GM12874 (cell line): Measurements from ENCODE around the gene LRRC7.

Experiments used
- CTCF ChIP-seq: IDR thresholded peaks from 2 replicates; pipeline ENCODE4 v1.5.1; 2011; ENCODE audit warnings: low read depth, mild to moderate bottlenecking, control low read depth, low read length, moderate library complexity; ENCODE audit not compliant: insufficient read depth

Gene LRRC7

DNA sequence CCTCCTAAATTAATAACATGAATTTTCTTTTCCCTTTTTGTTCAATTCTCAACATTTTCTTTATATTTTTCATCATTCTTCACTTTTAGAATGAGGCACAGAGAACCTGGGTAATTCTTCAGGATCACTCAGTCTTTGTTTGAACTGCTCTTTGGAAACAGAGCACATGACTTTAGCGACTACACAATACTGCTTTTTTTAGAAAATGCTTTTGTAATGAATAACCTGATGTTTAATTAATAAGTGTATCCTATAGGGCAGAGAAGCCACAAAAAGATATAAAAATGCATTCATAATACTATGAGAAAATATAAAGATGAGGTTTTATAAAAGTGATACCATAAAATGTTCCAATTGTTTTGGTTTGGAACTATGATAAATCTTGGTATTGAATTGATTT lies 77.8 kb downstream of the LRRC7 start:
- no peak for TF ChIP-seq CTCF

GRCh38 chr1:69648486-69648885 lies 80.8 kb downstream of the LRRC7 start:
- no peak for TF ChIP-seq CTCF

GRCh38 chr1:69649383-69649990 lies 81.8 kb downstream of the LRRC7 start:
- no peak for TF ChIP-seq CTCF

DNA sequence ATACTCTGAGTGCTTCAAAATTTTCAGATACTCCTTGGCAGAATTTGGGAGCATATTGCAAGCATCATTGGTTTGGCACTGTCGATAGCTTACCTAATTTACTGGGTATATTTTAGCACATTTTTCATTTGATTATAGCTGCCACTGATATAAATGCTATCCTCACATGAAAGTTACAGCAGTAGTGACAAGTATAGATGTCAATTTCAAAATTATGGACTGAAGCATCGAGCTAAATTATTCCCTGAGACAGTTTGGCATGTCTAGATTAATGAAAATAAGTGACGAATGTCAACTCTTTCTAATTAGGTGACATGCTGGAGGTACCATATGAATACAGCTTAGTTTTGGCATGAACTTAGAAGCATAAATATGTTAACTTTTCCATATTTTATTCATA lies 83.1 kb downstream of the LRRC7 start:
- no peak for TF ChIP-seq CTCF

DNA sequence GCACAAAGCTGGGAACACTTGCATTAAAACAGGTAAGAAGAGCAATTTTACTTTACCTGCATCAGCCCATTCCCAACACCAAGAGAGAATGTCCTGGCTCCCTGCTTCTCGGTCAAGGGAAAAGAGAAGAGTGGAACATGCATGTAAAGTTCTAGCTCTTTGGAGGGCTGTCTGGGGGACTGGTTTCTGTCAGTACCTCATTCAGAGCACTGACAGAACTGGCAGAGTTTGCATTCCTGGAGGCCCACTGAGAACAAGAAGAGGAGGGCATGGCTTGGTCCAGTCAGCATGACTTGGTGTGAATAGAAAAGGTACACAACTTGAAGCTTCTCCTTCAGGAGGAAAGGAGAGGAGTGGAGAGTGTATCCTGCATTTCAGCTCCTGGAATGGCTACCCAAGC lies 83.9 kb downstream of the LRRC7 start:
- no peak for TF ChIP-seq CTCF

DNA sequence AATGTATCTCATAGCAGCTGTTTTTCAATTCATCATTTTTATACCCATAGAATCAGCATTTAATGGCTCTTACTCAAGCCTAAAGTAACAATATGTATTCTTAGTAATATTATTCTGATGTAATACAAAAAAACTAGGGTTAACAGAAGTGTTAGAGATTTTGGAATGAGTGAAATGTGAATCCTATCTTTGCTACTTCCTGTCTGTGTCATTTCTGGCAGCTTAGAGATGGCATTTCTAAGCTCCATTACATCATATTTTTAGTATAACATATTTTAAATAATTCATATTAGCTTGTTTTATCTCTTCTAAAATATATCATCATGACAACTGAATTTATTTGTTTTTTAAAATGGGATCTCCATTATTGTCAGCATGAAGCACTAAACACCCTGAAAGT lies 90.2 kb downstream of the LRRC7 start:
- TF ChIP-seq CTCF = no peak

DNA sequence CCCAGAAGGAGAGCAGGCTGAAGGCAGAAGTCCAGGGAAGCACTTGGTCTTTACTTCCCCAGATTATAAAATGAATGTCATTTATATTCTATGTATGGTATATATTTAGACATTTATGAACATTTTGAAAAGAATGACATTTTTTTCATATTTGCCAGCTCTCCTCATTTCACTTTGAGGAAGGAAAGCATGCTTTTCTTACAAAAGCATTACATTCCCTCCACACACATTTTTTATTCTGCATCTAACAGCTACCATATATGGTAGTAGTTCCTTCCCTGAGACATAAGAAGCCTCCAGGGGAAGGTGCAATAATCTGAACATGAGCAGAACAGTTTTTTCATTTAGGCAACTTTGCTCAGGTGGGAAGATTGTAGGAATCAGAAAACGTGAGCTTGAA lies 94.0 kb downstream of the LRRC7 start:
- no peak for TF ChIP-seq CTCF

- no peak for TF ChIP-seq CTCF
These were observed 94.6 kb downstream of the LRRC7 start for GRCh38 chr1:69662321-69662720.
